ENCODE measurements around the gene PARK7. TPM values are rescaled to one million over a fixed set of nuclear protein-coding genes. Genes with fewer than 3 reads are reported as not detected.

Gene PARK7
- total RNA-seq: 141 and 142 TPM in 2 replicates

GRCh38 chr1:7961216-7962013 is at the start of gene PARK7:
PARK7 (plus strand) TSS chr1:7961711; CDS start chr1:7962786, 1,075 bp downstream.

GRCh38 chr1:7940745-7941436 is 20.6 kb upstream of the PARK7 start, which contains the start of gene TNFRSF9:
TNFRSF9 (minus strand) TSS chr1:7940839; CDS start chr1:7939994, 845 bp downstream.

GRCh38 chr1:8026153-8026975 is 64.9 kb downstream of the PARK7 start, which contains the start of gene ERRFI1:
ERRFI1 (minus strand) TSS chr1:8026309; CDS start chr1:8015619, 10,690 bp downstream.

Other genes with a start within 250 kb of the PARK7 start
- 65.4 and 68.4 TPM in 2 replicates for gene VAMP3, start 190.4 kb upstream of the PARK7 start, total RNA-seq
- gene PER3, start 177.4 kb upstream of the PARK7 start, total RNA-seq: 2.4 and 4.9 TPM in 2 replicates
- not detected in 2 replicates for gene UTS2, start 108.6 kb upstream of the PARK7 start, total RNA-seq
- gene TNFRSF9, start 20.9 kb upstream of the PARK7 start, total RNA-seq: 1.5 and 3.1 TPM in 2 replicates
- 99.1 and 269 TPM in 2 replicates for gene ERRFI1, start 64.6 kb downstream of the PARK7 start, total RNA-seq